ENCODE results near the gene MLLT11. TPM values are rescaled to one million over a fixed set of nuclear protein-coding genes. Genes with fewer than 3 reads are reported as not detected.

Gene MLLT11
- total and polyA plus RNA-seq, 7 donors, result 1.2 to 35.8 (median 4.0) TPM

DNA sequence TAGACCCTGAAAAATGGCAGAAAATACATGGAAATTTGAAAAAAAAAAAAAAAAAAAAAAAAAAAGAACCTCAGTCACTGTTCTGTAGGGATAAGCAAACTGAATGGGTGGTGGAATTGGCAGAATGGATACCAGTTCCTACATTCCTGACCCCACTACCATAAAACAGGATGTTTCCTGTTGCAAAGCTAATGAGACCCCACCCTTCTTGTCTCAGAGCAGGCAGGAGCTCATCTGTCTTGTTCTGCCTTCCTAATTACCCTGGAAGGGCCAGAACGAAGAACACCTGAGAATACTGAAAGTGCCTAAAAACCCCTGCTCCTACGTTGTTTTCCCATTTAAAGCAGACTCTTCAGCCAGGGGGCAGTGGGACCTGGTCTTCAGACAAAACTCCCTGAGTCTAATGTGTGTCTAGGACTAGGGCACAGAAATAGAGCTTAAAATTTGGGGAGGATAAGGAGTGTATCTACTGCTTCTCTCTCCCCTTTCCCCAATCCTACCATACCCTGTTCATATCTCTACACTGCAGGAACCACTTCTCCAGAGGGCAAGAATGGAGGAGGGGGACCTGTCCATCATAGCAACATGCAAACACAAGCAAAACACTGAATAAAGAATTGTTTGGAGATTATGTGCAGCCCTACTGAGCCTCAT lies 8.7 kb upstream of the MLLT11 start:
- no peak overlapping the region for H3K4me3 ChIP-seq
- H3K36me3 ChIP-seq (ENCODE audit: insufficient read depth in 1 of 2, low read depth in 1 of 2), result peaks cover 11 to 69% of the 10 kb centered on the region in 2 donors
- ATAC-seq, result no peak
- no peaks in the 10 kb centered on the region for H3K9me3 ChIP-seq
- WGBS, 3 donors, result 47 to 54% (median 53%) methylated on average over 2 of the region's 2 CpGs
- H3K4me1 ChIP-seq, result peaks cover 24% of the 10 kb centered on the region
- TF ChIP-seq, protein P1, sequence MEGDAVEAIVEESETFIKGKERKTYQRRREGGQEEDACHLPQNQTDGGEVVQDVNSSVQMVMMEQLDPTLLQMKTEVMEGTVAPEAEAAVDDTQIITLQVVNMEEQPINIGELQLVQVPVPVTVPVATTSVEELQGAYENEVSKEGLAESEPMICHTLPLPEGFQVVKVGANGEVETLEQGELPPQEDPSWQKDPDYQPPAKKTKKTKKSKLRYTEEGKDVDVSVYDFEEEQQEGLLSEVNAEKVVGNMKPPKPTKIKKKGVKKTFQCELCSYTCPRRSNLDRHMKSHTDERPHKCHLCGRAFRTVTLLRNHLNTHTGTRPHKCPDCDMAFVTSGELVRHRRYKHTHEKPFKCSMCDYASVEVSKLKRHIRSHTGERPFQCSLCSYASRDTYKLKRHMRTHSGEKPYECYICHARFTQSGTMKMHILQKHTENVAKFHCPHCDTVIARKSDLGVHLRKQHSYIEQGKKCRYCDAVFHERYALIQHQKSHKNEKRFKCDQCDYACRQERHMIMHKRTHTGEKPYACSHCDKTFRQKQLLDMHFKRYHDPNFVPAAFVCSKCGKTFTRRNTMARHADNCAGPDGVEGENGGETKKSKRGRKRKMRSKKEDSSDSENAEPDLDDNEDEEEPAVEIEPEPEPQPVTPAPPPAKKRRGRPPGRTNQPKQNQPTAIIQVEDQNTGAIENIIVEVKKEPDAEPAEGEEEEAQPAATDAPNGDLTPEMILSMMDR (IDR thresholded peaks at IDR 0.05), result no peak
- intact Hi-C loops (cut with DNase I), result no loop called here
- no peaks in the 10 kb centered on the region for H3K27me3 ChIP-seq (ENCODE audit: insufficient read depth in 3 of 3, low read length in 2 of 3)
- DNase-seq, result no peak
- H3K27ac ChIP-seq, result no peak overlapping the region

DNA sequence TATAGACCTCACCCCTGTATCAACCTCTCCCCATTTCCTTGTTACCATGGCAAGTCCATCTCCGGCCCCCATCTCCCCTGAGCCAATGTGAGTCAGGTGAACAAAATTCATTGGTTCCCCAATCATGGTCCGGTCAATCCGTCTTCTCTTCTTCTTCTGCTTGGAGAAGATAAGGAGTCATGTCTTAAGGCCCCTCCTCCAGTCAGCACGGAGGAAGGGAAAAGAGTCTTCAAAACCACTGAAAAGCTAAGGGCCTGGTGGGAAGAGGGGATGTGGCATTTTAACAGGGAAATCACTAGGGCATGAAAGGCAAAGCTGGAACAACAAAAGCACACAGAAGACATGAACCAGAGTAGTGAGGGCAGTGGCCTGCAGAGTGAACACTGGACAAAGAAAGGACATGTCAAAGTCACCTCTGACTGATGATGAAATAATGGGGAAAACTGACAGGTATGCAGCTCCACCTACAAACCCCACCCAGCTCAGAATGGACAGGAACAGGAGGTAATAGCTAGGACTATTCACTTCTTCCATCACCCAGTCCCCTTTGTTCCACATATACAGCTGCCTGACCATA lies 5.1 kb upstream of the MLLT11 start:
- intact Hi-C loops (cut with DNase I), result loop anchor here in 1 of 2 donors (5.0 kb wide), 1 partner anchor 33 kb away; no protein-coding TSS in a partner anchor
- Histone ChIP-seq H3K27ac (no peak overlapping the region), H3K9me3 (no peaks in the 10 kb centered on the region), H3K4me1 (peaks cover 29% of the 10 kb centered on the region), H3K27me3 (ENCODE audit: insufficient read depth in 3 of 3, low read length in 2 of 3) (no peaks in the 10 kb centered on the region), H3K36me3 (ENCODE audit: insufficient read depth in 1 of 2, low read depth in 1 of 2) (peaks cover 11 to 74% of the 10 kb centered on the region in 2 donors), H3K4me3 (no peak overlapping the region)
- DNase-seq (no peak), ATAC-seq (no peak)
- WGBS, 3 donors, result 90 to 92% (median 90%) methylated on average over 4 of the region's 4 CpGs
- TF ChIP-seq, protein P1 (IDR thresholded peaks at IDR 0.05), result no peak

DNA sequence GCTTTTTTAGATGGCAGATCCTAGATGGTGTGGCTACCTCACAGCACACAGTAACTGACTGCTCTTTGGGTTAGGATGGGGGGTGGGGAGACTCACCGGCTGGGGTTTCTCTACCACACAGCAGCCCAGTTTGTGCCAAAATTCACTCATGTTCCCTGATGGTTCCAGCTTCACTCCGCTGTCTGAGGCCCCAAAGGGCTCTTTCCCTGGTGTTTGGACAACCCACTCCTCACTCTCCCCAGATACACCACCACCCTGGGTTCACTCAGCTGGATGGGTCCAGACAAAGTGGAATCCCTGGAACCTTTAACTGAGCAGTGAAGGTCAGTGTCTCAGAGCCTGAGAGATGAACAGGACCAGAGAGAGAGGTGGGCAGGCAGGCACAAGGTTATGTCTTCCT lies 4.6 kb upstream of the MLLT11 start:
- Histone ChIP-seq H3K27ac (peak overlapping the region; percentile 67), H3K4me1 (peaks cover 28% of the 10 kb centered on the region), H3K27me3 (ENCODE audit: insufficient read depth in 3 of 3, low read length in 2 of 3) (no peaks in the 10 kb centered on the region), H3K36me3 (ENCODE audit: insufficient read depth in 1 of 2, low read depth in 1 of 2) (peaks cover 11 to 69% of the 10 kb centered on the region in 2 donors), H3K9me3 (no peaks in the 10 kb centered on the region), H3K4me3 (no peak overlapping the region)
- WGBS, 3 donors, result 31 to 93% (median 86%) methylated on average over 1 to 2 of the region's 2 CpGs
- TF ChIP-seq, protein P1 (IDR thresholded peaks at IDR 0.05), result no peak
- DNase-seq (no peak), ATAC-seq (no peak)
- intact Hi-C loops (cut with DNase I), result loop anchor here in 1 of 2 donors (5.0 kb wide), 1 partner anchor 33 kb away; no protein-coding TSS in a partner anchor

DNA sequence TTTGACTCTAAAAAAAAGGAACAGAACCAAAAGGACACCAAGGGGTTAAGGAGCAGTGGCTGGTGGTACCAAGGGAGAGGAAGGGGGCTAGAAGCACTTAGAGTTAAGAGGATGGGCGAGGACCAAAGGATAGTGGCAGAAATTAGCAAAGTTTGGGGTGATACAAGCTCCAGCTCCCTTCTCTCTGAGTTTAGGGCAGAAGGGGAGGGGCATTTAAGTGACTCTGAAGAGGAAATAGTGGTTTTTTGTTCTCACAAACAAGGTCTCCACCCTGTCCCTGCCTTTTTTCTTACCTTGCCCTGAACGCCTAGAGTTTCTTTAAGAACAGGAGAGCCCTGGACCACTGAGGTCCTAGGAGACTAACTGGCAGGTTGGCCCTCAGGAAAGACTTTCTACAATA lies 4.0 kb upstream of the MLLT11 start:
- WGBS, 3 donors, result 56 to 80% (median 68%) methylated on average over 2 of the region's 2 CpGs
- H3K4me3 ChIP-seq, result peak overlapping the region; percentile 83
- DNase-seq, result no peak
- H3K27ac ChIP-seq, result peak overlapping the region; percentile 67
- peaks cover 28% of the 10 kb centered on the region for H3K4me1 ChIP-seq
- no peak for ATAC-seq
- H3K27me3 ChIP-seq (ENCODE audit: insufficient read depth in 3 of 3, low read length in 2 of 3), result no peaks in the 10 kb centered on the region
- intact Hi-C loops (cut with DNase I), result loop anchor here in 1 of 2 donors (5.0 kb wide), 1 partner anchor 34 kb away; no protein-coding TSS in a partner anchor
- TF ChIP-seq, protein P1 (IDR thresholded peaks at IDR 0.05), result no peak
- H3K9me3 ChIP-seq, result no peaks in the 10 kb centered on the region
- H3K36me3 ChIP-seq (ENCODE audit: insufficient read depth in 1 of 2, low read depth in 1 of 2), result peaks cover 11 to 63% of the 10 kb centered on the region in 2 donors
